GM19193 (cell line): Measurements from ENCODE around the gene TECPR2.

Source experiments
- POLR2A ChIP-seq: IDR thresholded peaks from 4 replicates; pipeline ENCODE4 v1.6.1; 2011; ENCODE audit not compliant: insufficient read depth, insufficient read length; ENCODE audit errors: extremely low read depth

The TECPR2 gene

DNA sequence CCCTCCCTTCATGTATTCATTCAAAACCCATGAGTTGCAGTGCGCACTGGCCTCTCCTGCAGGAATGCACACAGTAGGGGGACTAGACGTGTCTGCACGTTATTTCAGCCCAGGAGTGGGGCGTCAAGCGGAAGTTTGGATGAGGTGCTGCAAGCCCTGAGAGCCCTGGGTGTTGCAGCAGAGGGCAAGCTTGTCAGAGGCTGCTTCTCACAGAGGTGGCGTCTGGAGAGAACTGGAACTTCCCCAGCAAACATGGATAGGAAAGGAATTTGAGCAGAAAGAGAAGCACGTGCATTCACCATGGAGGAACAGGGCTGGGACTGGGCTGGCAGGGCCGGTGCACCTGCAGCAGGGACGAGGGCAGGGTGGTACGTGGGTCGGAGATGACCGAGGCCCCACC lies 64.9 kb downstream of the TECPR2 start:
- no peak for TF ChIP-seq POLR2A

DNA sequence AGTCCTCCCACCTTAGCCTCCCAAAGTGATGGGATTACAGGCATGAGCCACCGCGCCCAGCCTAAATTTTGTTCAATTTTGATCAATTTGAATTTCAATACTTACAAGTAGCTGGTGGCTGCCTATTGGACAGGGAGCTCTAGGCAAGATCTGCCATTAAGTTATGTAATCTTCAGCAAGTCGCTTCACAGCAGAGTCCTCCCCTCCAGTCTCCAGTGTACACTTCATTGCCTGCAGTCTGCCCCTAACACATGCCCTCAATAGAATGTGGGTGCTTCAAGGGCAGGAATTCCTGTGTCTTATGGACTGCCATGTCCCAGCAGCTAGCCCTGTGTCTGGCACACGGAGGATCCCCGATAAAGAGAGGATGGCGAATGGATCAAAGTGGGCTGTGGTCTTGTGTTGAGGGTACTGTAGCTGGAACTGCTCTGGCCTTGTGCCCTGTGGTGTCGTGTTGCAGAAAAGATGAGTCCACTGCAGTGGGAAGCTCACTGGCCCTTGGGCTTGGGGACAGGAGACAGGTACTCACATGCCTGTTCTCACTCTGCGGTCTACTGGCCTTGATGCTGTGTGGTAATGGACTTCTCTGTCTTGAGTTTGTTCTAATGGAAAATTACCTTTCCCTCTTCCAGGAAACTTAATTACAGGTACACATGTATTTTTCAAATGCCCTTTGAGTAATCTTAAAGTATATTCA lies 67.6 kb downstream of the TECPR2 start:
- no peak for TF ChIP-seq POLR2A

DNA sequence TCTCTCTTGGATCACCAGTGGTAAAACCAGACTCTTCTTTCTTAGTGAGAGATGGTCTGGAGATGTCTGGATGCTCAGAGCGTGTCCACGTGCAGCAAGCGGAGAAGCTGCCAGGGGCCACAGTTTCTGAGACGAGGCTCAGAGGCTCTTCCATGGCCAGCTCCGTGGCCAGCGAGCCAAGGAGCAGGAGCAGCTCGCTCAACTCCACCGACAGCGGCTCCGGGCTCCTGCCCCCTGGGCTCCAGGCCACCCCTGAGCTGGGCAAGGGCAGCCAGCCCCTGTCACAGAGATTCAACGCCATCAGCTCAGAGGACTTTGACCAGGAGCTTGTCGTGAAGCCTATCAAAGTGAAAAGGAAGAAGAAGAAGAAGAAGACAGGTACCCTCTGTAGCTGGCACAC lies 69.0 kb downstream of the TECPR2 start:
- no peak for TF ChIP-seq POLR2A

DNA sequence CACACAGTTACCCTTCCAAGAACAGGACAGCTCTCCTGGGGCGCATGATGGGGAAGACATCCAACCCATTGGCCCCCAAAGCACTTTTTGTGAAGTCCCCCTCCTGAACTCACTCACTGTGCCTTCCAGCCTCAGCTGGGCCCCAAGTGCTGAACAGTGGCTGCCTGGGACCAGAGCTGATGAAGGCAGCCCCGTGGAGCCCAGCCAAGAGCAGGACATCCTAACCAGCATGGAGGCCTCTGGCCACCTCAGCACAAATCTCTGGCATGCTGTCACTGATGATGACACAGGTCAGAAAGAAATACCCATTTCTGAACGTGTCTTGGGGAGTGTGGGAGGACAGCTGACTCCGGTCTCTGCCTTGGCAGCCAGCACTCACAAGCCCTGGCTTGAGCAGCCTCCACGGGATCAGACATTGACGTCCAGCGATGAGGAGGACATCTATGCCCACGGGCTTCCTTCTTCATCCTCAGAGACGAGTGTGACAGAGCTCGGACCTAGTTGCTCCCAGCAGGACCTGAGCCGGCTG lies 72.0 kb downstream of the TECPR2 start:
- no peak for TF ChIP-seq POLR2A

DNA sequence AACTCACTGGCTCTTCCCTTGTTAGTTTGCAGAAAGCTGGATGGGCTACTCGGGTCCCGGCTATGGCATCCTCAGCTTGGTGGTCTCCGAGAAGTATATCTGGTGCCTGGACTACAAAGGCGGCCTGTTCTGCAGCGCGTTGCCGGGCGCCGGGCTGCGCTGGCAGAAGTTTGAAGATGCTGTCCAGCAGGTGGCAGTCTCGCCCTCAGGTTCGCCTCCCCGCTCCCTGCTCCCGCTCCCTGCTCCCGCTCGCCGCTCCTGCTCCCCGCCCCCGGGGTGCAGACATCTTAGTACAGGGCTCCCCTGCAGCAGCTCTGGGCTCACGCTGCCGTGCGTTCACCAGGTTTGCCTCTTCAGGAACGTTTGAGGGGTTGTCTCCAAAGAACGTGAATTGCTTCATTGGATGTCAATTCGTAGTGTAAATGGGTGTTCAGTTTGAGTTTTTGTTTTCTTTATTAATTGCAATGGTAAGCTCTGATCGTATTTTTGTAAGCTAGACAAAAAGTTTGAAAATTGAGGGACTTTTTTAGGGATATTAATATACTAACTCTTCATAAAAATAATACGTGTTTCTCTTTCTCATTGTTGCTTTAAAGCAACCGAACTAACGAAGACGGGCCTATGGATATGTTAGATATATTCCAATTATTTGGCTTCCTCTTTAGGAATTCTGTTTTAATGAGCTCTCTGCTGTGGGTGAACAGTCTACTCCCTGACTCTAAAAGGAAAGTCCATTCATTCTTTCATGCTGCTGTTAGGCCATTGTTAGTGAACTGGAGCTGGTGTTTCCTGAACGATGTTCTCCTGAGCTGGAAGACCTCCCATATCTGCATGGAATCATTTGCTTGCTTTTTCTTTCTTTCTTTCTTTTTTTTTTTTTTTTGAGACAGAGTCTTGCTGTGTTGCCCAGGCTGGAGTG lies 75.5 kb downstream of the TECPR2 start:
- no peak for TF ChIP-seq POLR2A

DNA sequence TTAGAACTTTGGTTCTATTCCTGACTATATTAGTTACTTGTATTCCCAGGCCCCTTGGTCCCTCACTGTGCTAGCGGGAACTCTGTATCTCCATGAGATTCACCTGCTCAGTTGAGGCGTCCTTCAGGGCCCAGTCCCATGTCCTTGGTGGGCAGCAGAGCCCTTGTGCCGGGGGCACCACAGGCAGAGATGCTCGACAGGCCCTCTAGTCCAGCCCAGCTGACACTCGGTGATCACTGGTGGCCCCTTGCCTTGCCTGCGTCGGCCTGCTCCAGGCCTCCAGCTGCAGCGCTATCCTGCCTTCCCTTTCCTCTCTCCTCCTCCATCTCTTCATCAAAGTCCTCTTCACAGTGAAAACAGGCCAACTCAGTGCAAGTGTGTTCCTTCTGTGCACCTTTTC lies 76.8 kb downstream of the TECPR2 start:
- TF ChIP-seq POLR2A = no peak

DNA sequence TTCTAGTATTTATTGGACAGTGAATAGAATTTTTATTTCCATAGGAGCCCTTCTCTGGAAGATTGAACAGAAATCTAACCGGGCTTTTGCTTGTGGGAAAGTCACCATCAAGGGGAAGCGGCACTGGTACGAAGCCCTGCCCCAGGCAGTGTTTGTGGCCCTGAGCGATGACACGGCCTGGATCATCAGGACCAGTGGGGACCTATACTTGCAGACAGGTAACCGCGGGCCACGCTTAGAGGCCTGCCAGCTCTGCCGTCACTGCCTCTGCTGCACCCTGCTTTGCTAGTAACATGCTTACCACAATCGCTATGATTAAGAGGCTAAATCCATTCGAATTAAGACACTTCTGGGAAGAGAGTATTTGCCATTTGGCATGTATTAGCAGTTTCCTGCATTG lies 77.7 kb downstream of the TECPR2 start:
- no peak for TF ChIP-seq POLR2A

DNA sequence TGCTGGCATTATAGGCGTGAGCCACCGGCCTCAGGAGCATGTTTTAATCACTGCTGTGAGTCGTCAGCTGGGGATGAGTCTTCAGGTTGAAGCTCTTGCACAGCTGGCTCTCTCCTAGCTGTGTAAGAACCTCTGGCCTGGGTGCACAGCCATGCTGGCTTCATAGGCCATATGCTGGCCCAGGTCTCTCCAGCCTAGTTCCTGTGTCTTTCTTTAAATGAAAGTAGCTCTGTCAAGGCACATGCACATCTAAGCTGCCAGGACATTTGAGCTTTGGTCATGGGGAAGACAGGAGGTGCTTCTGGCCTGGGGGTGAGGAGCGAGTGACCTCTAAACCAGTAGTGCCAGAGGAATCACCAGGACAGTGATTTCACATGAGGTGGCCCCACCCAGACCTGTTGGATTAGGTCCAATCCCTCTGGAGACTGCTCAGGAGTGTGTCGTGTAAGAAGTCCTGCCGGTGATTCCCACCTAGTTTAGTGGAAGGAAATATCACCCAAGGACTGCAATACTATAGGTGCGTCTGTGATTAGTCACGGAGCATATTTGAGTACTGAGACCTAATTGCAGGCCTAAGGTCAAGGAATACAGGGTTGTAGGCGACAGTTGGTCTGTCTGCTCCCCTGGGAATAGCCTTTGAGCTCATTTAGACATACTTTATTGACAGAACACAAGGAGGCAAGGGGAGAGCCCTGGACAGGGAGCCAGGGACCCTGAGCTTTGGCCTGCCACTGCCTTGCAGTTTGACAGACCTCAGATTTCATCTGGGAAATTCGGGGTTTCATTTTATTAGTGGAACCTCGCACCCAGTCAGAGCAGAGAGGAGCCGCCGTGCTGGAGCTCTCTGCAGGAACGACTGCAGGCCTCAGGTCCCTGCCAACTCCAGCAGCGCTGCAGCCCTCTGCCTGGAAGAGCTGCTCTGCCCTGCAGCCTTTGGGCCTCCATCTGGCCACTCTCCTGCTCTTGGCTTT lies 79.8 kb downstream of the TECPR2 start:
- TF ChIP-seq POLR2A = no peak

DNA sequence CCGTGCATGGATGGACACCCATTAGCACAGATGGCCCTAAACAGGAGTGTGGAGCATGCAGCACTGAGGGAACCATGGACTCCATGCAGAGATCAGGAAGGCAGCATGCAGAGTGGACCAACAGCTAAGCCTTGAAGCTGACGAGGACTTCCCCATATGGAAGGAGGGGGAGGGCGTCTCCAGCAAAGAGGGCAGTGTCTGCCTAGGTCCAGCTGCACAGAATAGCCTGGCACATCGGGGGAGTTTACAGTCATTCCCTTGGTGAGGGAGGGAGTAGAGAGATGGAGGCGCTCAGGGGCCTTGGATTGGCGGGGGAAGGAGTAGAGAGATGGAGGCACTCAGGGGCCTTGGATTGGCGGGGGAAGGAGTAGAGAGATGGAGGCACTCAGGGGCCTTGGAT lies 82.3 kb downstream of the TECPR2 start:
- no peak for TF ChIP-seq POLR2A

DNA sequence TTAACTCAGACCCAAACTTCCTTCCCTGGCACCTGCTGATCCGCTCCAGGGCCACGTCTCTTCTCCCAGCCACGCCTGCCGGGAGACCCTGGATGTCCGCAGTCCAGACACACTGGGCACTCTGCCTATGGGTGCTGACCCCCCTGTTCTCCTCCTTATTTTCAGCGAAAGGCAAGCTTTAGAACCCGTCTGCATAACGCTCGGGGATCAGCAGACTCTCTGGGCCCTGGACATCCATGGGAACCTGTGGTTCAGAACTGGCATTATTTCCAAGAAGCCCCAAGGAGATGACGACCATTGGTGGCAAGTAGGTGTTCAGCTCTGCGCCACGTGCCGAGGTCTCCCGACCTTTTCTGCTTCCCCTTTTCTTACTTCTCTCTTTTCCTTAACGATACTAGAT lies 82.9 kb downstream of the TECPR2 start:
- TF ChIP-seq POLR2A = no peak

DNA sequence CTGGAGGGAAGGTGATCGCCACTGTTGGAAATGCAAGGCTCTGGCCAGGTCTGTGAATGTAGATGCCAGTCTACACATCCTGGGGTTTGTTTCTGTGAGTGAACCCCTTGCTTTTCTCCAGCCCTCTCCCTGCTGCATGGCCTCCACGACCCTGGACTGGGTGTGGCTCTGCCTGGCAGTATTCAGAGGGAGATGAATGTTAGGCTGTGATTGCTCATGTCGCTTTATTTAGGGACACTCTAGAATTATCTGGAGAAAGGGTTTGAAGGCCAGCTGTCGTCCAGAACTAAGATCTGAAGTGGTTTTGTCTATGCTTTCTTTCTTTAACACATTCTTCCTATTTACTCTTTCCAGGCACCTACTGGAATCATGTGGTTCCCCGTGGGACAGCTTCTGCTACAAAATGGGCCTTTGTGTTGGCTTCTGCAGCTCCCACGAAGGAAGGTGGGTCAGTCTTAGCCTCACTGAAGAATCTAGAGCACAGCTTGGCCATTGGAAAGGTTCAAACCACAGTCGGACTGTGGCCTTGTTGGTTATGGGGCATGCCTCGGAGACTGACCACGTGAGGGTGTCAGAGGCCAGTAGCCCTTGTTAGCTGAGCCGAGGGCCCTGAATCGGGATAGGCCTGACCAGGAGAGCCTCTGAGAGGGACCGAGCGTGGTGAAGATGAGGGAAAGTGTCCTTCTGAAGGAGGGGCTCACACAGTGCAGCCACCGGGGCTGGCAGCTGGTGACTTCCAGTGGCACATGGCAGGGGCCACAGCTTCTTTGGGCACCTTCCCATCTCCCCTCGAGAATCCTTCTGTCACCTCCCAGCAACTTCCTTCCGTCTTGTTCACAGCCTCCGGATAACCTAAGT lies 87.7 kb downstream of the TECPR2 start:
- no peak for TF ChIP-seq POLR2A

DNA sequence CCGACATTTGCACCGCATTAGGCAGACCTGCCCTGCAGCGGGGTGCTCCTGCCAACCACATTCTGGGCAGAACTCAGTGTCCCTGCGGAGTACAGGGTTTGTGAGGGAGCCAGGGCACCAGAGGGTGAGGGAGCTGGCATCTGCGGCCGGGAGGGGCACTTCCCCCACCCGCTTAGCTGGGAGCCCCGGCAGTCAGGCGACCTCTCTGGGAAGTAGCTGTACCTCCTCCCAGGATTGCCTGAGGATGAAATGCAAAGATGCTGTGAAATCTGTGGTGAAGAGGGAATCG lies 88.3 kb downstream of the TECPR2 start:
- TF ChIP-seq POLR2A = no peak

DNA sequence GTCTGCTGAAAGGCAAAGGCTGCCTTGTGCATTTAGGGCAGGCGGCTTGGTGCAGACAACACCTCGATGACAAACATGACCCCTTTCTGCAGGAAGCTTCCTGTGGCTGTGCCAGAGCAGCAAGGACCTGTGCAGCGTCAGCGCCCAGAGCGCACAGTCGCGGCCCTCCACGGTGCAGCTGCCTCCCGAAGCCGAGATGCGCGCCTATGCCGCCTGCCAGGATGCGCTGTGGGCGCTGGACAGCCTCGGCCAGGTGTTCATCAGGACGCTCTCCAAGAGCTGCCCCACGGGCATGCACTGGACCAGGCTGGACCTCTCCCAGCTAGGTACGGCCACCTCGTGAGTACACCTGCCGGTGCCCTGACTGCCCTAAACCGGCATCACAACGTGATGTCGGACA lies 89.6 kb downstream of the TECPR2 start:
- no peak for TF ChIP-seq POLR2A

DNA sequence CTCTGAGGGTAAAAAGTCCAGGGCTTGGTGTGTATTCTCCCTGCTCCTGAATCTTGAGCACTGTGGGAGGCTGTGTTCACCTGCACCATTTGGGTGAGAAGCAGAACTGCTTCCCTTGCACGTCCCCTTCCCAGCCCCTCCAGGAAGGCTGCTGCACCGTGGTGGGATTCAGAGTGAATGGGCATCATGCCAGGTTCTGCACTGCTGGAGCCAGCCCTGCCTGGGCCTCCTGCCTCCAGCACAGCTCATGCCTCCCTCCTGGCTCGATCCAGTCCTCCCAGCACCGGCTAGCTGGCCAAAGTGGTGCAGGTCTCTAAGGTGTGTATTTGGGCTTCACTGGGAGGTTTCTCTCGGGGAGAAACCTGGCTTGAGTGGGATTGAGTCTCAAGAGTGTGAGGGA lies 92.0 kb downstream of the TECPR2 start:
- TF ChIP-seq POLR2A = no peak

DNA sequence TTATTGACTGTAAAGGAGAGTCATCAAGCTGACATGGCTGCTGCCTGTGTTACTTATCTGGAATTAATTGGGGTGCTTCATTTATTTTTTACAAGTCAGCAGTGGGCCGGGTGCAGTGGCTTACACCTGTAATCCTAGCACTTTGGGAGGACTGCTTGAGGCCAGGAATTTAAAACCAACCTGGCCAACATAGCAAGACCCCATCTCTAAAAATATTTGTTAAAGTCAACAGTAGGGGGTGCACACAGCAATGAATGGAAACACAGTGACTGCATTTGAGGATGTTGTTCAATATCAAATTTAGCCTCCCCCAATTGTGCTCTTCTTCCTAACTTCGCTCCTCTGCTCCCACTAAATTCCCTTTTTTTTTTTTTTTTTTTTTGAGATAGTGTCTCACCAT lies 94.8 kb downstream of the TECPR2 start:
- TF ChIP-seq POLR2A = no peak
